Ectodermal cell (in vitro differentiated cells): ENCODE data around the gene STAM.

Source experiments
- H3K27ac ChIP-seq: 2 replicates; pipeline ENCODE4 v1.7.0; 2013; ENCODE audit warnings: mild to moderate bottlenecking, low read depth, low read length; ENCODE audit not compliant: insufficient read depth, poor library complexity, severe bottlenecking
- H3K27me3 ChIP-seq: 2 replicates; pipeline ENCODE4 v1.7.0; 2013; ENCODE audit warnings: mild to moderate bottlenecking, low read length; ENCODE audit not compliant: insufficient read depth, control insufficient read depth, poor library complexity, severe bottlenecking
- H3K36me3 ChIP-seq: one replicate; pipeline ENCODE4 v1.7.0; 2013; ENCODE audit warnings: low read length; ENCODE audit not compliant: control insufficient read depth, insufficient read depth
- H3K4me1 ChIP-seq: one replicate; pipeline ENCODE4 v1.7.0; 2013; ENCODE audit warnings: low read length; ENCODE audit not compliant: control insufficient read depth, insufficient read depth
- H3K4me3 ChIP-seq: 2 replicates; pipeline ENCODE4 v1.7.0; 2013; ENCODE audit warnings: low read depth, low read length, control low read depth; ENCODE audit not compliant: insufficient read depth
- H3K9me3 ChIP-seq: 2 replicates; pipeline ENCODE4 v1.7.0; 2013; ENCODE audit warnings: mild to moderate bottlenecking, low read length, moderate library complexity; ENCODE audit not compliant: control insufficient read depth
- WGBS, 2 experiments: methylation state at CpG; one replicate each; pipeline ENCODE4 v1.1.7; 2013; ENCODE audit warnings: missing lambda C conversion rate in 2 of 2; 5-methylcytosine and 5-hydroxymethylcytosine counted together

Gene STAM

GRCh38 chr10:17737027-17737965 lies 93.3 kb downstream of the STAM start:
- Histone ChIP-seq H3K4me3 (no peak overlapping the region), H3K36me3 (no peaks in the 10 kb centered on the region)
- WGBS, 2 experiments: 69 to 70% methylated on average over 12 of the region's 12 CpGs

GRCh38 chr10:17740668-17741067 lies 96.7 kb downstream of the STAM start:
- Histone ChIP-seq H3K4me1 (no peaks in the 10 kb centered on the region), H3K4me3 (no peak overlapping the region), H3K36me3 (no peaks in the 10 kb centered on the region), H3K27me3 (no peaks in the 10 kb centered on the region), H3K9me3 (no peaks in the 10 kb centered on the region), H3K27ac (no peak overlapping the region)
- 100% methylated on average over 1 of the region's 1 CpG; no CpG with 5 or more reads in 1 of the 2 experiments for WGBS, 2 experiments

More at GRCh38 chr10:17737027-17737965, 93.3 kb downstream of the STAM start:
- Histone ChIP-seq H3K27me3 (no peaks in the 10 kb centered on the region), H3K27ac (no peak overlapping the region), H3K9me3 (no peaks in the 10 kb centered on the region), H3K4me1 (no peaks in the 10 kb centered on the region)

GRCh38 chr10:17742918-17743317 lies 99.0 kb downstream of the STAM start:
- 44 to 50% methylated on average over 14 of the region's 14 CpGs for WGBS, 2 experiments
- H3K27me3 ChIP-seq: no peaks in the 10 kb centered on the region

GRCh38 chr10:17743437-17743836 lies 99.5 kb downstream of the STAM start:
- WGBS, 2 experiments: 84 to 97% methylated on average over 2 of the region's 3 CpGs
- H3K4me1 ChIP-seq: no peaks in the 10 kb centered on the region
- no peak overlapping the region for H3K27ac ChIP-seq
- H3K36me3 ChIP-seq: no peaks in the 10 kb centered on the region
- no peaks in the 10 kb centered on the region for H3K9me3 ChIP-seq
- no peaks in the 10 kb centered on the region for H3K27me3 ChIP-seq
- H3K4me3 ChIP-seq: no peak overlapping the region

More at GRCh38 chr10:17742918-17743317, 99.0 kb downstream of the STAM start:
- Histone ChIP-seq H3K4me1 (no peaks in the 10 kb centered on the region), H3K9me3 (no peaks in the 10 kb centered on the region), H3K27ac (no peak overlapping the region), H3K4me3 (no peak overlapping the region), H3K36me3 (no peaks in the 10 kb centered on the region)

- Histone ChIP-seq H3K4me1 (no peaks in the 10 kb centered on the region), H3K9me3 (no peaks in the 10 kb centered on the region), H3K27ac (no peak overlapping the region), H3K27me3 (no peaks in the 10 kb centered on the region), H3K36me3 (no peaks in the 10 kb centered on the region), H3K4me3 (no peak overlapping the region)
- 94 to 96% methylated on average over 6 of the region's 6 CpGs for WGBS, 2 experiments
Measured at GRCh38 chr10:17744341-17744861, 100.5 kb downstream of the STAM start.

GRCh38 chr10:17747883-17748550 lies 104.1 kb downstream of the STAM start:
- no peaks in the 10 kb centered on the region for H3K9me3 ChIP-seq
- WGBS, 2 experiments: 95 to 96% methylated on average over 10 of the region's 10 CpGs

GRCh38 chr10:17749890-17750289 lies 105.9 kb downstream of the STAM start:
- H3K4me3 ChIP-seq: no peak overlapping the region
- H3K27ac ChIP-seq: no peak overlapping the region
- no peaks in the 10 kb centered on the region for H3K36me3 ChIP-seq
- H3K4me1 ChIP-seq: no peaks in the 10 kb centered on the region
- H3K9me3 ChIP-seq: no peaks in the 10 kb centered on the region
- no peaks in the 10 kb centered on the region for H3K27me3 ChIP-seq
- WGBS, 2 experiments: 88 to 90% methylated on average over 7 to 8 of the region's 8 CpGs

More at GRCh38 chr10:17747883-17748550, 104.1 kb downstream of the STAM start:
- Histone ChIP-seq H3K4me1 (no peaks in the 10 kb centered on the region), H3K4me3 (no peak overlapping the region), H3K27me3 (no peaks in the 10 kb centered on the region), H3K36me3 (no peaks in the 10 kb centered on the region), H3K27ac (no peak overlapping the region)

- Histone ChIP-seq H3K9me3 (no peaks in the 10 kb centered on the region), H3K36me3 (no peaks in the 10 kb centered on the region), H3K4me3 (no peak within 1 kb of the TSS), H3K27ac (no peak within 1 kb of the TSS), H3K4me1 (no peaks in the 10 kb centered on the region), H3K27me3 (no peaks in the 10 kb centered on the region)
- WGBS, 2 experiments: 92 to 93% methylated on average over 9 of the region's 9 CpGs
Measured at GRCh38 chr10:17751781-17752445, 108.0 kb downstream of the STAM start, which contains the start of gene TMEM236. Gene TMEM236 (plus strand): TSS chr10:17752201. CDS start chr10:17752296, 95 bp downstream.

- Histone ChIP-seq H3K4me1 (no peaks in the 10 kb centered on the region), H3K27me3 (no peaks in the 10 kb centered on the region), H3K4me3 (no peak overlapping the region), H3K9me3 (no peaks in the 10 kb centered on the region), H3K36me3 (no peaks in the 10 kb centered on the region), H3K27ac (no peak overlapping the region)
- WGBS, 2 experiments: 93 to 95% methylated on average over 7 of the region's 7 CpGs
Measured at GRCh38 chr10:17756557-17757217, 112.7 kb downstream of the STAM start.
